ENCODE measurements around the gene LTBP3.

The LTBP3 gene

DNA sequence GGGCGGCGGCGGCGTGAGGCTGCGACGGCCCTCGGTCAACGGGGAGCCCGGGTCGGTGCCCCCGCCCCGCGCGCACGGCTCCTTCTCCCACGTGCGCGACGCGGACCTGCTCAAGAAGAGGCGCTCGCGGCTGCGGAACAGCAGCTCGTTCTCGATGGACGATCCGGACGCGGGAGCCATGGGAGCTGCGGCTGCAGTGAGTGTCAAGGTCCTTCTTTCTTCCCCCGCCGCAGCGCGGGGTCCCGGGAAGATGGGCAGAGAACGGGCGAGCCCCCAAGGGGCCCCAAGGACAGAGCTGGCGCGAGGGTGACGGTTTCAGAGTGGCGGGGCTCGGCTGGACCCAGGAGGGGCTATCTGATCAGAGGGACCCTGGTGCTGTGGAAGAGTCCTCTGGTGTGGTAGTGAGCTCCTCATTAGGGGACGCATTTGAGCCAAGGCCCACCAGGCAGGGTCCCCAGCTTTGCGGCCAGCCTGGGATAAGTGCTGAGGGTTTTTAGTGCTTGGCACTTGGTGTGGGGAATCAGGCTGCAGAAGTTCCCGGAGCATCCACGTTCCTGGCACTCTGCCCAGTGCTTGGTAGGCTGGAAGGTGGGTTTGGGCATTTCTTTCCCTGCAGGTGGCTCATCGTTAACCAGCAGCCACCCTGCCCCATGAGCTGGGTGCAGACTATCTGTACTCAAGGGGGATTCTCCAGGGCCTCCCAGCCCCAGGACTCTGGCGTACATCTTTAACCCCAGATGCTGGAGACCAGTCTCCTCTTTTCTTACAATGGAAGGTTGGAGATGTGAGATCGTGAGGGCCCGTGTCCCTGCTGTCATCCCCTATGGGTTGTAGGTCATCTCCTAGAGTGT, 27.5 kb upstream of the LTBP3 start:
- no peak for DNase-seq (ENCODE audit: low read depth)

GRCh38 chr11:65584723-65585171, 26.6 kb upstream of the LTBP3 start:
- no peak for DNase-seq (ENCODE audit: low read depth)

DNA sequence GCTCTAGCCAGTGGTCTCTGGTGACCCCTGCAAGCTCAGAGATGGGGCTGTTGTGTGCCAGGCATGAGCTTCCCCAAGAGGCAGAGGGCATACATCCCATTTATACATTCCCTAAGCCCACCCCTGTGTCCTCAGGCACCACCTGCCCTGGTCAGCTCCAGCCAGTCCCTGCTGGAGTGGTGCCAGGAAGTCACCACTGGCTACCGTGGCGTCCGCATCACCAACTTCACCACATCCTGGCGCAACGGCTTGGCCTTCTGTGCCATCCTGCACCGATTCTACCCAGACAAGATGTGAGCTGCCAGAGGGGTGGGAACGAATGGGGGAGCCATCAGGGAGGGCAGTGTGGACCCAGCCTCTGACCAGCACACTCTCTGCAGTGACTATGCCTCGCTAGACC, 25.9 kb upstream of the LTBP3 start:
- DNase-seq (ENCODE audit: low read depth) = no peak

DNA sequence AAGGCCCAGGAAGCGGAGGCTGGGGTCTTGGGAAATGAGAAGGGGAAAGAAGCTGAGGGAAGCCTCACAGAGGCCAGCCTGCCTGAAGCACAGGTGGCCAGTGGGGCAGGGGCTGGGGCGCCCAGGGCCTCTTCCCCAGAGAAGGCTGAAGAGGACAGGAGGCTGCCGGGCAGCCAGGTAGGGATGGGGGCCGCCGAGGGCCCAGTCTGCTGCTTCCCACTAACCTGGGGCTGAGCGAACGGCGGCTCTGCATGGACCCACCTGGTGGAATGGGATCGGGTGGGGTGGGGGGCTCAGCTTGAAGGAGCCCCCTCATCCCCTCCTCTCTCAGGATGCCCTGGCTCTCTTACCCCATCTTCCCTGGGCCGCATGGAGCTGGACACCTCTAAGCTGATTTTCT, 25.4 kb upstream of the LTBP3 start:
- no peak for DNase-seq (ENCODE audit: low read depth)

- no peak for DNase-seq (ENCODE audit: low read depth)
Observed at GRCh38 chr11:65581928-65582327, 23.8 kb upstream of the LTBP3 start.

DNA sequence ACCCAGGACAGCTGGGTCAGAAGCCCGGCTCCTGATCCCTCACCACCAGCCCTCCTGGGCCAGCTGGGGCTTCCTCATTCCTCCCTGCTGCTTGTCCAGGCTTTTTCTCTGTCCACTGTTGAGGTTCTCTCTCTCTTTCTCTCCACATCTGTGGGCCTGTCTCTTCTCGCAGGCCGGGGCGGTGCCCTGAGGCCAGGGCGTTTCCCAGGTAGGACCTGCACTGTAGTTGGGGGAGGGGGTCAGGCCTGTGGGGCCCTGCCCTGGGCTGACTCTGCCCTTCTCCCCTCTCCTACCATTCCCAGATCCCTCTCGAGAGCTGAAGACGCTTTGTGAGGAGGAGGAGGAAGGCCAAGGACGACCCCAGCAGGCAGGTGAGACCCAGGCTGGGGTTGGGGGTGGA, 22.6 kb upstream of the LTBP3 start:
- no peak for DNase-seq (ENCODE audit: low read depth)

DNA sequence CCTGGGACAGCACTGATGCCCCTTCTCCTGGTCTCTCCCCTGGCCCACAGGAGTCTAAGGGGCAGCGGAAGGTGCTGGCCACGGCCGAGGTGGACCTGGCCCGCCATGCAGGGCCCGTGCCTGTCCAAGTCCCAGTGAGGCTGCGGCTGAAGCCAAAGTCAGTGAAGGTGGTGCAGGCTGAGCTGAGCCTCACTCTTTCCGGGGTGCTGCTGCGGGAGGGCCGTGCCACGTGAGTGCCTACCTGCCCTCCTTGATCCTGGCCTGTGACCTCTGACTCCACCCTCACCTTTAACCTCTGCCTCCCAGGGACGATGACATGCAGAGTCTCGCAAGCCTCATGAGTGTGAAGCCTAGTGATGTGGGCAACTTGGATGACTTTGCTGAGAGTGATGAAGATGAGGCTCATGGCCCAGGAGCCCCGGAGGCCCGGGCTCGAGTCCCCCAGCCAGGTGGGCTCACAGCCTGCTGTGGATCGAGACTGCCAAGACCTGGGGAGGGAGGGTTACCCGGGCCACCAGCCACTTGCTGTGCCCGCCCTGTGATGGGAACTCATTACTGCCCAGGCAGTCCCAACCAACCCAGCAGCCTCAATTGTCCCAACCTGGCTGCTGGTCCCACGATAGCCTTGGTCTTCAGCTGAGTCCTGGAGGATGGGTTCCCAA, 22.0 kb upstream of the LTBP3 start:
- DNase-seq (ENCODE audit: low read depth) = no peak

- no peak for DNase-seq (ENCODE audit: low read depth)
Observed at GRCh38 chr11:65579291-65579690, 21.1 kb upstream of the LTBP3 start.

DNA sequence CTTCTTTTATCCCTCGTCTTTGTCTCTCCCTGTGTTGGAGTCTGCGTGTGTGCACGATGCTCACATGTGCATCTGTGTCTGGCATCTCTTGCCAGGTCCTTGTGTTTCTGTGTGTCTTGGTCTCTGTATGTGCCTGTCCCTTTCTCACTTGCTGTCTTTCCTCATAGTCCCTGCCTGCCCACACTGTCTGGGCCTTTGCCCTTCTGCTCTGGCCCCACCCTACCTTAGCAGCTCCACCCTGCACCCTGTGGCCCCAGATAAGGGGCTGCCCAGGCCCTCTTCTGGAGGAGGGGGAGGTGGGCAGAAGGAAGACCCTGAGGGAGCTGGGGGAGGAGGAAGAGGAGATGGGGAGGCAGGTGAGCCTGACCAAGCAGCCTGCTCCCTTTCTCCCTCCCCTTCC, 20.5 kb upstream of the LTBP3 start:
- DNase-seq (ENCODE audit: low read depth) = no peak

DNA sequence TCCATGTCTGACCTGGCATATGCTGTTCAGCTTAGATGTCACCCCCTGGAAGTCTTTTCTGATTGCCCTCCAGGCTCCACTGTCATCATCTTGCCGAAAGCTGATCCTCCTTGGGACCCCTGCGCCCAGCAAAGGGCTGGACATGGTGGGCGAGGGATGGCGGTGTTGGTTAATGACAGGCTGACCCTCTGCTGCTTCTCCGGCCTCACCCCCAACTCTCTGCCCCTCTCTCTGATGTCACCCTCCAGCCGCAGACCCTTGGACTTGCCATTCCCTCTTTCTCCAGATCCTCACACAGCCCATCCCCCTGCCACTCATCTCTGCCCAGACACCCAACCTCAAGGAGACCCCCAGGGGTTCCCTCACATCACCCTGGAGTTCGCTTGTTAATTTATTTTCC, 20.0 kb upstream of the LTBP3 start:
- no peak for DNase-seq (ENCODE audit: low read depth)

DNA sequence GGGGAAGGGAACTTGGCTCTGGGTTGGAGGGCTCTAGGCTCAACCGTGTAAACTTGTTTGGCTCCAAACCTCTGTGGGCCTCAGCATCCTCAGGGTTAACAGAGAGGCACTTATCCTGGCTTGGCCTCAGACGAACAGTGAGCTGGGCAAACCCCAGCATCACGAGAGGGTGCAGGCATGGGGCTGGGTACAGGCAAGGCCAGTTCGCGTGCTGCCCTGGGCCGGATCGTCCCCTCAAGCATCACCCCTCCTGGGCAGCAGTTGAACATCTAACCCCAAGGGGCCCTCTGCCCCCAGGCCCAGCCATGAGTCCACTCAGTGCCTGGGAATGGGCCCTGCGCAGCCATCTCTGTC, 19.6 kb upstream of the LTBP3 start:
- DNase-seq (ENCODE audit: low read depth) = no peak

DNA sequence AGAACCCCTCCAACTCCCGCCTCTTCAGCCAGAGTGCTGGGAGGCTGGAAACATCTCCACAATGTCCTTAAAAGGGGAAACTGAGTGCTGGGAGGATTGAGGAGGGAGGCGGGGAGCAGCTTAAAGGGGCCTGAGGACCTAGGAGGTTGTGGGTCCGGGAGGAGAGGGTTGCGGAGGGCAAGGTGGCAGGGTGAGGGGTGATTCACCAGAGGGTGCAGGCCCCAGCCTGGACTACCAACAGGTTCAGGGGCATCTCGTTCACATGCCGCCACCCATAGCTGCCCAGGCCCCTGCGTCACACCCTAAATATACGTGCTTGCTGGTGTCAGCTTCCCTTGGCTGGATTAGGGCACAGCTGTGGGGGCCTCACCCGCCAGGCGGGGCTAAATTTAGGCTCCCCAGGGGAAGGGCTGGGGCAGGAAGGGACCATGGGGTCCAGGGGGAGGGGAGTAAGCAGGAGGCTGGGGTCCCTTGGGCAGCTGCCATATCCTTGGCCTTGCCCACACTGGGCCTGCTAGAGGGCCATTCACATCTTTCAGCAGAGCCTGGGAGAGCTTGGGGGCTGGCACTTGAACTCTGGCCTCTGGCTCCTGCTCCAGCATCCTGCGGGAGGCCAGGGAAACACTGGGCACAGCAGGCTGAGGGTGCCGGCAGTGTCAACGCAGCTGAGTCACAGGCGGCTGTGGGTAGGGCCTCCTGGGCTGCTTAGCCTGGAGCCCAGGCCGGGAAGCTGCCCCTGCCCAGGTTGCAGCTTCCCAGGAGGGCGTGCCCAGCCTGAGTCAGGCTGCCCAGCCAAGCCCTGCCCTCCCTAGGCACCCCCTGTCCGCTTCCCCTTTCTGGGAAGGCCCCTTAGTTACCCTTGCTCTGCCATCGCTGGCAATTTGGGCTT, 19.0 kb upstream of the LTBP3 start:
- no peak for DNase-seq (ENCODE audit: low read depth)

DNA sequence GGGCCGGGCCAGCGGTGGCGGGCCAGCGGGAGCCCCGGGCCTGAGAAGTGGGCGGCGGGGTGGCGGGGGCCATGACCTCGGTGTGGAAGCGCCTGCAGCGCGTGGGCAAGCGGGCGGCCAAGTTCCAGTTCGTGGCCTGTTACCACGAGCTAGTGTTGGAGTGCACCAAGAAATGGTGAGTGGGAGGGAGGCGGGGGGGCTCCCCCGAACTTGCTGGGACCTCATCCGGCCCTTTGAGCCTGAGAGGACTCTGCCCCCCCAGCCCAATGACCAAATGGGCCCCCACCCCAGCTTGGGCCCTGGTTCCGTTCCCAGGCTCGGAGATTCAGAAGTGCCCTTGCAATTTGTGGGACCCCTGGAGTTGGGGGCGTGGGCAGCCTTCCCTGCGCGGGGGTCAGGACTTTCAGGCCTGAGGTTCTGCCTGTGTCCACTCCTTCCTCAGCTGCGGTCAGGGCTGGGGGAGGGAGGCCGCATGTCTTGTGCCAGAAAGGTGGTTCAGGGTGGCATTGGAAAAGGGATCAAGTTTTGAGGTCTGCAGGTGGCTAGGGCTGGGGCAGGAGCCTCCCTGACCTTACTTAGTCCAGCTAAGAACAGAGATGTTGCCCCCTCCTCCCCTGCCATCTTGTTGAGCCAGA, 18.2 kb upstream of the LTBP3 start:
- DNase-seq (ENCODE audit: low read depth) = no peak

- peak; percentile 58 for DNase-seq (ENCODE audit: low read depth)
Observed at GRCh38 chr11:65575568-65576231, 17.5 kb upstream of the LTBP3 start, which contains the start of gene EHBP1L1. TSS of gene EHBP1L1 (plus strand) at chr11:65576053. CDS start at chr11:65576303, 250 bp downstream.

DNA sequence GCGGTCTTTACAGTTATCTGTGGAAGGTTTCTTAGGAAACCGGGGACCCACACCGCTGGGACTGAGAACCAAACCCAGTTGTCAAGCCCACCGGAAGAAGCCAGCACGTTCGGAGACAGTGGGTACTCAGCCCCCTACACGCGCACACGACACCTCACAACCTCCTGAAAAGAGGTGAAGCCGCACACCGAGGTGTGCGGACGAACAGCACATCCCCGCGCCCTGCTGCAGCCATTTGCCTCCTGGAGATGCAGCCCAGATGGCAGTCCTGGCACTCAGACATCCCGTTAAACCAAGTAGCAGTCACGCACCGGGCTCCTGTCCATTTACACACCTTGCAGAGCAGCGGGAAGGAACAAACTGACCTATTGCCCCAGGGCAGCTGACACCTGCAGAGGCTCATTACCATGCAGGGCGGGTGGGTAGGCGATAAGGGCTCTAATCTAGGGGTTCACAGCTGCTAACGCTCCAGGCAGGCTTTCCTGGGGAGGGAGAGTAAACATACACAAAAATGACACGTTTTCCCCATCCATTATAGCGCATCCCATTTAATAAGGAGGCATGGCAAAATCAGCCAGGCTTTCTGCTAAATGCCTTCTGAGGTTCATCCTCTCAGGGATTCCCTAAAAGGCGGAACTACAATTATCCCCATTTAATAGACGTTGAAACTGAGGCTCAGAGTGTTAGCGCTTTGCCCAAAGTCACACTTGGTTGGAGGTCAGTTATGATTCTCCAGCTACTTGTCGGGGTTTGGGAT, 16.8 kb upstream of the LTBP3 start:
- DNase-seq (ENCODE audit: low read depth) = no peak

DNA sequence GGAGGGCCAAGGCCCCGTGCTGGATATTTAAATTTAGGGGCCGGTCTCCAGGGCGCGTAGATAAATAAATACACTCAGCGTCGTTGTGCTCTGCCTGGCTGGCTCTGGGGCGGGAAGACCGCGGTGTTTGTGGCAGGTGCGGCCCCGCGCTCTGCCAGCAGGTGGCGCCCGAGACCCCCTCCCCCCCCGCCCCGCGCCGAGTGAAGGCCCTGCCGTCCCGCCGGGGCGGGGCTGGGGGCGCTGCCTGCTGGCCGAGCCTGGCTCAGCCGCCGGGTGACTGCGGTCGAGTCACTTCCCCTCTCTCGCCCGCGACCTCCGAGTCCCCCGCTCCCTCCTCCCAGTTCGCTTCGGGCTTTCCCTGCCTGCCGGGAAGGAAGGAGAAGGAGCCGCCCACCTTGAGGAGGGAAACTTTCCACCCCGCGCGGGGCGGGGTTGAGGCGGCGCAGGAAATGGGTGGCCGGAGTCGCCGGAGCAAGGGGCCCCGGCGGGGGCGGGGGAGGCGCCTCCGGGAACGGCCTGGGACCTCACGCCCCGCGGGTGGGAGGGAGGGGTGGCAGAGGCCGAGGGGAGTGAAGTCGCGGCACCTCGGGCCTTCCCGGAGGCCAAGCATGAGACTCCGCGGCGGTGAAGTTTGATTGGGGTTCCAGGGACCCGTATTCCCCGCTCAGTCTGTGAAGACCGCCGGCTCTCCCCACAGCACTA, 16.1 kb upstream of the LTBP3 start:
- peak; percentile 88 for DNase-seq (ENCODE audit: low read depth)

- no peak for DNase-seq (ENCODE audit: low read depth)
Observed at GRCh38 chr11:65573391-65574079, 15.4 kb upstream of the LTBP3 start.

GRCh38 chr11:65572356-65573051, 14.3 kb upstream of the LTBP3 start, which contains the start of gene FAM89B:
TSS of gene FAM89B (plus strand) at chr11:65572538. CDS start at chr11:65572670, 132 bp downstream.
- DNase-seq (ENCODE audit: low read depth) = peak; percentile 79

DNA sequence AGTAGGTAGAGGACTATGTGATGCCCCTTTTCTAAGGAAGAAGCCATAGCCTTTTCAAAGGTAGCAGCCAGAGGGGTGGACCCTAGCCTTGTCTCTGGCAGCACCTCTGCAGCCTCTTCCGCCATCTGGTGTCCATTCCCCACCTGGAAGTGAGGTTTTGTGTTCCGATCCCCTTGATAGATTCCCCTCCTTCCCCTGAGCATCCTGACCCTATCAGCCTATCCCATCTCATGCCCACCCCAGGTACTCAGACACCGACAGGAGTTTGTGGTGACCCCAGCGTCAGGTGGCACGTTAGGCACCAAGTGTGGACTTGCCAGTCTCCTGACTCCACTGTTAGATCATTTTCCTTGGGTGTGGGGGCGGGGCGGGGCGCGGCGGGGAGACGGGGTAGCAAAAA, 13.8 kb upstream of the LTBP3 start:
- no peak for DNase-seq (ENCODE audit: low read depth)

Data from activated T-cell treated with anti-CD3 and anti-CD28 coated beads for 24 hours (primary cell).